AG04450 (cell line): Measurements from ENCODE around the gene GSTA4. TPM values are rescaled to one million over a fixed set of nuclear protein-coding genes. Genes with fewer than 3 reads are reported as not detected.
"Not testable (repeated sequence)": the region's sequence is repeated elsewhere in the genome, so short reads cannot be mapped to it uniquely, and the experiment has no call there.

Experiments
- CTCF ChIA-PET: fragments of 300-600, 350-600 bp; formaldehyde crosslinking; extraction: SDS; loops from one replicate; lab custom pipeline; 2022; ENCODE audit warnings: antibody characterized with exemption, inconsistent platforms; lab: Charles Lee
- POLR2A ChIA-PET: fragments of 350-600 bp; formaldehyde crosslinking; extraction: SDS; loops from one replicate; lab custom pipeline; 2021; ENCODE audit warnings: antibody characterized with exemption, inconsistent platforms; lab: Yijun Ruan, JAX
- DNase-seq: peaks from one replicate; pipeline ENCODE4 v3.0.0-alpha.2; 2011; ENCODE audit warnings: low read depth, low spot score
- H3K27ac ChIP-seq: one replicate; pipeline ENCODE4 v1.5.1; 2012; ENCODE audit warnings: low read depth, low read length, control low read depth
- H3K27me3 ChIP-seq: one replicate; pipeline ENCODE4 v1.6.0; 2012; ENCODE audit warnings: low read length; ENCODE audit not compliant: control insufficient read depth, insufficient read depth
- H3K4me3 ChIP-seq: 2 replicates; pipeline ENCODE4 v1.5.1; 2011; ENCODE audit warnings: mild to moderate bottlenecking, low read depth, low read length, control low read depth
- H3K9me3 ChIP-seq: 2 replicates; pipeline ENCODE4 v1.5.1; 2012; ENCODE audit warnings: low read length; ENCODE audit not compliant: control insufficient read depth, insufficient read depth
- polyA plus RNA-seq: library from polyadenylated mRNA; depleted of rRNA; stranded (reverse); fragments of >200 nt; gene quantifications from 2 replicates; pipeline ENCODE4 v1.2.3, GENCODE V29; 2011
- TF ChIP-seq, protein P1 (sequence below): IDR thresholded peaks from 2 replicates; pipeline ENCODE4 v1.5.1; 2011; ENCODE audit warnings: low read depth, low read length, control low read depth, inconsistent platforms

Gene GSTA4
- polyA plus RNA-seq, 1 experiment: 76.7 TPM

DNA sequence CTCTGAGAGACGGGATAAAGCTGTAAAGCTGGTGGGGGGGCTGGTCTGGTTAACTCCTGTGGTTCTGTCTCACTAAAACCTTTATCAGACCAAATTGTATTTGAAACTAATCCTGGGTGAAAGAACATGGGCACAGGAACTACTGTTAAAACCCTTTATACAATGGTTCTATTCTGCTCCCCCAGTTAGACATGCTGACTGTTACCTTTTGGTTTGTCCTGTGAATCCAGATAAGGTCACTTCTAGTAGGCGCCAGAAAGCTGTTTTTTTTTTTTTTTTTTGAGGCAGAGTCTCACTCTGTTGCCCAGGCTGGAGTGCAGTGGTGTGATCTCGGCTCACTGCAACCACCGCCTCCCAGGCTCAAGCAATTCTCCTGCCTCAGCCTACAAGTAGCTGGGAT is 29.7 kb downstream of the GSTA4 start:
- TF ChIP-seq, protein P1, sequence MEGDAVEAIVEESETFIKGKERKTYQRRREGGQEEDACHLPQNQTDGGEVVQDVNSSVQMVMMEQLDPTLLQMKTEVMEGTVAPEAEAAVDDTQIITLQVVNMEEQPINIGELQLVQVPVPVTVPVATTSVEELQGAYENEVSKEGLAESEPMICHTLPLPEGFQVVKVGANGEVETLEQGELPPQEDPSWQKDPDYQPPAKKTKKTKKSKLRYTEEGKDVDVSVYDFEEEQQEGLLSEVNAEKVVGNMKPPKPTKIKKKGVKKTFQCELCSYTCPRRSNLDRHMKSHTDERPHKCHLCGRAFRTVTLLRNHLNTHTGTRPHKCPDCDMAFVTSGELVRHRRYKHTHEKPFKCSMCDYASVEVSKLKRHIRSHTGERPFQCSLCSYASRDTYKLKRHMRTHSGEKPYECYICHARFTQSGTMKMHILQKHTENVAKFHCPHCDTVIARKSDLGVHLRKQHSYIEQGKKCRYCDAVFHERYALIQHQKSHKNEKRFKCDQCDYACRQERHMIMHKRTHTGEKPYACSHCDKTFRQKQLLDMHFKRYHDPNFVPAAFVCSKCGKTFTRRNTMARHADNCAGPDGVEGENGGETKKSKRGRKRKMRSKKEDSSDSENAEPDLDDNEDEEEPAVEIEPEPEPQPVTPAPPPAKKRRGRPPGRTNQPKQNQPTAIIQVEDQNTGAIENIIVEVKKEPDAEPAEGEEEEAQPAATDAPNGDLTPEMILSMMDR: no peak
- H3K27me3 ChIP-seq: peaks cover 9% of the 10 kb centered on the region
- no peak overlapping the region for H3K4me3 ChIP-seq
- peaks cover 6% of the 10 kb centered on the region for H3K9me3 ChIP-seq
- POLR2A ChIA-PET: no interaction called here
- H3K27ac ChIP-seq: no peak overlapping the region
- CTCF ChIA-PET: no interaction called here
- DNase-seq: no peak

DNA sequence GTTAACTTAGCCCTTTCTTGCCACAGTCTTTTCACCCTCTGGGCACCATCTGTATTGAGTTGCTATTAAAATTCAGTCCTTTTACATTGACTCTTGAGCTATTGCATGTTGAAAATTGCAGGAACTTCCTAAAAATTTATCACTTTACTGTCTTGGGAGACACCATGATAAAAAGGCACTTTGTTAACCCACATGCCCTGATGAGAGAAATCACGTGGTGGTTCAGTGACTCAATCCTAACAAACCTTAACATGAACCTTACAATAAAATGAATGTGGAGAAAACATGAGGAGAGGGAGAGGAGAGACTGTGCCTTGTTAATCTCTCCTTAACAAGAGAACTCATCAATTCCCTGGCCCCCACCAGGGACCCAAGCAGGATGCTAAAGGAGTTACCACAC is 30.8 kb downstream of the GSTA4 start:
- Histone ChIP-seq H3K9me3 (peaks cover 6% of the 10 kb centered on the region), H3K4me3 (no peak overlapping the region), H3K27me3 (peaks cover 9% of the 10 kb centered on the region), H3K27ac (no peak overlapping the region)
- DNase-seq: no peak
- CTCF ChIA-PET: no interaction called here
- TF ChIP-seq, protein P1: no peak
- POLR2A ChIA-PET: no interaction called here

DNA sequence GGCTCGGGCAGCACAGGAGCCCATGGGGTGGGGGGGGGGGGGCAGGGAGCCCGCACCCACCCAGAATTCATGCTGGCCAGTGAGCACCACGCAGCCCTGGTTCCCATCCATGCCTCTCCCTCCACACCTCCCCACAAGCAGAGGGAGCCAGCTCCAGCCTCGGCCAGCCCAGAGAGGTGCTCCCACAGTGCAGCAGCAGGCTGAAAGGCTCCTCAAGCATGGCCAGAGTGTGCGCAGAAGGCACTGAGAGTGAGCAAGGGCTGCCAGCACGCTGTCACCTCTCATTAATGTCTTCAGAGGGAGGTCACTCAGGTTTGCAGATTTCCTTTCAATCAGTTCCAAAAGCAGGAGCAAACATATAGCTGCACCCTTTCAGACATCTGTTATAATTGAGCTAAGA is 32.4 kb downstream of the GSTA4 start:
- H3K27me3 ChIP-seq: peaks cover 9% of the 10 kb centered on the region
- H3K9me3 ChIP-seq: peaks cover 6% of the 10 kb centered on the region
- no peak for DNase-seq
- no peak overlapping the region for H3K27ac ChIP-seq
- POLR2A ChIA-PET: no interaction called here
- TF ChIP-seq, protein P1: no peak
- CTCF ChIA-PET: no interaction called here
- no peak overlapping the region for H3K4me3 ChIP-seq

DNA sequence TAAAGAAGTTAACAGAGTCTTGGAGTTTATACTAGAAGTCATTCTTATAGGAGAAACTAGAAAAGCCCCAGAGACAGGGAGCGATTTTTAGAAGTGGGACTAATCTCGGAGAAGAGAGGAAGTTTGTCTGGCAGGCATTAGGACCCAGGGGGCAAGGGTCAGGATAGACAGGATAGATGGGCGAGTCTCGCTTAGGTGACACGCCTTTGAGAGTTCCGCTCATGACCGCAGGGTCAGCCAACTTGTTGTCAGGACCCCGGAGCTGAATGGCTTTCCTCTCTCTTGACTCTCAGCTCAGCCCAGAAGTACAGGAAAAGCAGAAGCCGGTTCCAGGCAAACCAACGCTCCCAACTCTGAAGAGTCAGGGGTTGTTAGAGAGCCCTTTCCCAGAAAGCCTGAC is 34.1 kb downstream of the GSTA4 start:
- CTCF ChIA-PET, DNase-seq, POLR2A ChIA-PET, H3K9me3 ChIP-seq, H3K27ac ChIP-seq, H3K4me3 ChIP-seq: not testable (repeated sequence)
- peaks cover 11% of the 10 kb centered on the region for H3K27me3 ChIP-seq

DNA sequence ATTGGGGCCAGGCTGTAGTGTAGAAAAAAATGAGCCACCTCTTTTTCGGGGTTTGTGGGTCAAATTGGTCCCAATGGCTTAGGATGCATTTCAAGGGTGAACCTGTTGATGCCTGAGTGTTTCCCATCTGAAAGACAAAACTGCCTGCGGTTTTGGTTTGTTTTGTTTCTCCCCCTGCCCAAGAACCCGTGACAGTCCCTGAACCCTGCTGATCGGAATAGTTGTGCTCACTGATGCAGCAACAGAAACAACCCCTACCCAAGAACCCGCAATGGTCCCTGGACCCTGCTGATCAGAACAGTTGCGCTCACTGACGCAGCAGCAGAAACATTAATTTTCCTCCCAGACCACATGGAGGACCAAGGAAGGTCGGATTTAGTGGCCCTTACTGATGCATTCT is 34.9 kb downstream of the GSTA4 start:
- DNase-seq, CTCF ChIA-PET, H3K27me3 ChIP-seq, H3K27ac ChIP-seq, H3K9me3 ChIP-seq, POLR2A ChIA-PET, H3K4me3 ChIP-seq: not testable (repeated sequence)

DNA sequence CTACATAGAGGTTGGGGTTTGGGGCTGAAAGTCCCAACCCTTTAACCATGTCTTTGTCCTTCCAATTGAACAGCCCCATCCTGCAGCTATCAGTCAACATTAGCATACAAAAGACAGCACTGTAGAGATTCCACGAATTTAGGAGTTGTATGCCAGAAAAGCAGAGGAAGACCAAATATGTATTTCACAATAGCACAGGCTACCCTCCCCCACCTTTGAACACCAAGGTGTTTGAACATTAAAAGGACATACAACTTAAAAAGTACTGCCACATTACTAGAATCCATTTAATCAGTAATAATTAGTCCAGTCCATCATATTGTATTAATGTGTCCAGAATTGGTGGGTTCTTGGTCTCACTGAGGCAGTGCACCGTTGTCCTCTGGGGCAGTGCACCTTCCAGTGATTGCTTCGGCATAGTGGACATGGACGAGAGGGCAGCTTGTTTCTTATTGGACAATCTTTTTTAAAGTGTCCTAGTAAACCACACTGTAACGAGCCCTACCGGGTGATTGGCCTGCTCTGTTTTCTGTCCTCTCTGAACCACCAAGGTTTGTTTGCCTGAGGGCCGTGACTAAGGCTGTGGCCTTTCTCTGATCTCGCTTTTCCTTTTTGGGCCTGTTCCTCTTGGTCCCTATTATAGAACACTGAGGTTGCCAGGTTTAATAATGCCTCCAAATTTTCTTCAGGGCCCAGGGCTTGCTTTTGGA is 36.4 kb downstream of the GSTA4 start:
- Histone ChIP-seq H3K27me3 (peaks cover 7% of the 10 kb centered on the region), H3K9me3 (peaks cover 6% of the 10 kb centered on the region), H3K4me3 (no peak overlapping the region), H3K27ac (no peak overlapping the region)
- TF ChIP-seq, protein P1: no peak
- ChIA-PET CTCF (no interaction called here), POLR2A (no interaction called here)
- DNase-seq: no peak
